ENCODE measurements around the gene BAK1. TPM values are rescaled to one million over a fixed set of nuclear protein-coding genes. Genes with fewer than 3 reads are reported as not detected.

BAK1 gene
- total and polyA plus RNA-seq, 2 of the 13 experiments (the other 11 are each of a cell fraction or from before 2014, with no cell fraction given), result 15.0 to 23.8 TPM

DNA sequence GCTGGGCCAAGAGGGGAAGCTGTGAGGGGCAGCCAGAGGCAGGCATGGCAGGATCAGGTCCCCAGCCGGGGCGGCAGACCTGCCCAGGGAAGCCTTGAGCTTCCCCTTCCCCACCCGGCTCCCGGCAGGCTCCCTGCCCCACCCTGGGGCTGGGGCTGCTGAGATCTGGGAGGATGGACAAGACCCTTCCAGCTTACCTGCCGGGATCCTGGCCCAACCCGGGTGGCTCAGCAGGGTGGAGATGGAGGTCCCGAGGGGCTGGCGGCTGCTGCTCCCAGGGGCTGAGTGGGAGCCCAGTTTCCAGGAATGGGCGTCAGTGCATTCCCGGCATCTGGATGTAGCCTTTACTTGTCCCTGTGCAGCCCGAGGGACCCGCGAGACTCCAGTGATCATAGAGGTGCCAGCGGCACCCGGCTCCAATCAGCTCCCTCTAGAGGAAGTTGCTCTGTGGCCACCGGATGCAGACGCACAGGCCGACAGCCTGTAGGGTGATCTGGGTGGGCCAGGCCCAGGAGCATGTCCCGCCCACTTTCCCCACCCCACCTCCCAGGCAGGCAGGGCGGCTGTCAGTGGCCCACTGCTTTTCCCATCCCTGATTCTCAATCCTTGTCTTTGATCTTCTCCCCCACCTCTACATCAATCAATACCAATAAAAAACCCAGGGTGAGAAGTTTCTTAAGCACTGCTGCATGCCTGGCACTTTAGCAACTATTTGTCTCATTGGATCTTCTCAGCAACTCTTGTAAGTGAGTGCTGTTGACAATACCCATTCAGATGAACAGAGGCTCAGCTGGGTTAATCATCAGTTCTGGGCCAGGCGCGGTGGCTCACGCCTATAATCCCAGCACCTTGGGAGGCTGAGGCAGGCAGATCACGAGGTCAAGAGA, at the start of gene BAK1 (continued):
- TF ChIP-seq, protein P1, sequence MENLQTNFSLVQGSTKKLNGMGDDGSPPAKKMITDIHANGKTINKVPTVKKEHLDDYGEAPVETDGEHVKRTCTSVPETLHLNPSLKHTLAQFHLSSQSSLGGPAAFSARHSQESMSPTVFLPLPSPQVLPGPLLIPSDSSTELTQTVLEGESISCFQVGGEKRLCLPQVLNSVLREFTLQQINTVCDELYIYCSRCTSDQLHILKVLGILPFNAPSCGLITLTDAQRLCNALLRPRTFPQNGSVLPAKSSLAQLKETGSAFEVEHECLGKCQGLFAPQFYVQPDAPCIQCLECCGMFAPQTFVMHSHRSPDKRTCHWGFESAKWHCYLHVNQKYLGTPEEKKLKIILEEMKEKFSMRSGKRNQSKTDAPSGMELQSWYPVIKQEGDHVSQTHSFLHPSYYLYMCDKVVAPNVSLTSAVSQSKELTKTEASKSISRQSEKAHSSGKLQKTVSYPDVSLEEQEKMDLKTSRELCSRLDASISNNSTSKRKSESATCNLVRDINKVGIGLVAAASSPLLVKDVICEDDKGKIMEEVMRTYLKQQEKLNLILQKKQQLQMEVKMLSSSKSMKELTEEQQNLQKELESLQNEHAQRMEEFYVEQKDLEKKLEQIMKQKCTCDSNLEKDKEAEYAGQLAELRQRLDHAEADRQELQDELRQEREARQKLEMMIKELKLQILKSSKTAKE (CRISPR knock-in tag; IDR thresholded peaks at IDR 0.05; ENCODE audit: borderline replicate concordance), result no peak
- TF ChIP-seq SP2 (CRISPR knock-in tag; IDR thresholded peaks at IDR 0.05) (peak; percentile 90), ZNF296 (CRISPR knock-in tag; conservative IDR thresholded peaks at IDR 0.05) (no peak), HNRNPLL (IDR thresholded peaks at IDR 0.05; ENCODE audit: low read depth, low read length, poor library complexity, severe bottlenecking) (peak; percentile 45), ZSCAN29 (CRISPR knock-in tag; conservative IDR thresholded peaks at IDR 0.05) (no peak), TBX2 (CRISPR knock-in tag; IDR thresholded peaks at IDR 0.05; ENCODE audit: borderline replicate concordance) (peak; percentile 71; the same call in 1 of the 2 replicates), ZNF24 (IDR thresholded peaks at IDR 0.05) (no peak), HDAC2 (CRISPR knock-in tag; IDR thresholded peaks at IDR 0.05) (no peak), DPF2 (CRISPR knock-in tag; IDR thresholded peaks at IDR 0.05; ENCODE audit: borderline replicate concordance, low read depth) (no peak), NFATC3 (CRISPR knock-in tag; IDR thresholded peaks at IDR 0.05) (no peak), ZNF251 (CRISPR knock-in tag; IDR thresholded peaks at IDR 0.05) (no peak), ZNF350 (CRISPR knock-in tag; IDR thresholded peaks at IDR 0.05; ENCODE audit: borderline replicate concordance, low read depth) (peak; percentile 64; the same call in 1 of the 2 replicates), RAD21 (CRISPR knock-in tag; IDR thresholded peaks at IDR 0.05) (peak; percentile 66), ZNF598 (CRISPR knock-in tag; IDR thresholded peaks at IDR 0.05; ENCODE audit: borderline replicate concordance) (no peak), SOX6 (IDR thresholded peaks at IDR 0.05) (no peak), SOX6 (CRISPR knock-in tag; IDR thresholded peaks at IDR 0.05) (peak; percentile 65), ZNF230 (CRISPR knock-in tag; IDR thresholded peaks at IDR 0.05) (peak; percentile 67; the same call in 1 of the 2 replicates), ZNF674 (CRISPR knock-in tag; IDR thresholded peaks at IDR 0.05; ENCODE audit: low read depth) (no peak), ATF4 (CRISPR knock-in tag; IDR thresholded peaks at IDR 0.05) (0 out of 4 replicates have a peak, but pooled peaks of 1 of the 2 experiments have one; percentile 7), RARG (CRISPR knock-in tag; IDR thresholded peaks at IDR 0.05; ENCODE audit: low read depth) (no peak)
- TF ChIP-seq, protein P2, sequence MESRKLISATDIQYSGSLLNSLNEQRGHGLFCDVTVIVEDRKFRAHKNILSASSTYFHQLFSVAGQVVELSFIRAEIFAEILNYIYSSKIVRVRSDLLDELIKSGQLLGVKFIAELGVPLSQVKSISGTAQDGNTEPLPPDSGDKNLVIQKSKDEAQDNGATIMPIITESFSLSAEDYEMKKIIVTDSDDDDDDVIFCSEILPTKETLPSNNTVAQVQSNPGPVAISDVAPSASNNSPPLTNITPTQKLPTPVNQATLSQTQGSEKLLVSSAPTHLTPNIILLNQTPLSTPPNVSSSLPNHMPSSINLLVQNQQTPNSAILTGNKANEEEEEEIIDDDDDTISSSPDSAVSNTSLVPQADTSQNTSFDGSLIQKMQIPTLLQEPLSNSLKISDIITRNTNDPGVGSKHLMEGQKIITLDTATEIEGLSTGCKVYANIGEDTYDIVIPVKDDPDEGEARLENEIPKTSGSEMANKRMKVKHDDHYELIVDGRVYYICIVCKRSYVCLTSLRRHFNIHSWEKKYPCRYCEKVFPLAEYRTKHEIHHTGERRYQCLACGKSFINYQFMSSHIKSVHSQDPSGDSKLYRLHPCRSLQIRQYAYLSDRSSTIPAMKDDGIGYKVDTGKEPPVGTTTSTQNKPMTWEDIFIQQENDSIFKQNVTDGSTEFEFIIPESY (CRISPR knock-in tag; IDR thresholded peaks at IDR 0.05), result peak; percentile 36; the same call in 1 of the 2 replicates
- TF ChIP-seq, protein P3, sequence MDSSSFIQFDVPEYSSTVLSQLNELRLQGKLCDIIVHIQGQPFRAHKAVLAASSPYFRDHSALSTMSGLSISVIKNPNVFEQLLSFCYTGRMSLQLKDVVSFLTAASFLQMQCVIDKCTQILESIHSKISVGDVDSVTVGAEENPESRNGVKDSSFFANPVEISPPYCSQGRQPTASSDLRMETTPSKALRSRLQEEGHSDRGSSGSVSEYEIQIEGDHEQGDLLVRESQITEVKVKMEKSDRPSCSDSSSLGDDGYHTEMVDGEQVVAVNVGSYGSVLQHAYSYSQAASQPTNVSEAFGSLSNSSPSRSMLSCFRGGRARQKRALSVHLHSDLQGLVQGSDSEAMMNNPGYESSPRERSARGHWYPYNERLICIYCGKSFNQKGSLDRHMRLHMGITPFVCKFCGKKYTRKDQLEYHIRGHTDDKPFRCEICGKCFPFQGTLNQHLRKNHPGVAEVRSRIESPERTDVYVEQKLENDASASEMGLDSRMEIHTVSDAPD (CRISPR knock-in tag; IDR thresholded peaks at IDR 0.05), result no peak

All from HepG2 (cell line).